Measurements from ENCODE around the gene CACNG6.

The CACNG6 gene

DNA sequence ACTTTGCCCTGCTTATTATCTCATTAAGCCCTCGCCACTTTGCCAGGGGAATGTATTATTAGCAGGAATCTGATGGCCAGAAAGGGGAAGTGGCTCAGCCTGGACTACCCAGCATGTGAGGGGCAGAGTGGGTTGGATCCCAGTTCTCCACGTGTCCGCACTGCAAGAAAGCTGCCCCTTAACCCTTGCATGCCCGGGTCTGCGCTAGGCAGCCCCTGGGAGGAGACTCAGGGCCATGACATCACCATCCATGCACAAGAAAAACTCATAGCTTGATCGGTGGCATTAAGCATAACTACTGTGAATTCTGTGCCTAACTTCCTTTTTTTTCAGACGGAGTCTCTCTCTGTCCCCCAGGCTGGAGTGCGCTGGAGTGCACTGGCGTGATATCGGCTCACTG lies 19.8 kb upstream of the CACNG6 start:
- no peak for DNase-seq

DNA sequence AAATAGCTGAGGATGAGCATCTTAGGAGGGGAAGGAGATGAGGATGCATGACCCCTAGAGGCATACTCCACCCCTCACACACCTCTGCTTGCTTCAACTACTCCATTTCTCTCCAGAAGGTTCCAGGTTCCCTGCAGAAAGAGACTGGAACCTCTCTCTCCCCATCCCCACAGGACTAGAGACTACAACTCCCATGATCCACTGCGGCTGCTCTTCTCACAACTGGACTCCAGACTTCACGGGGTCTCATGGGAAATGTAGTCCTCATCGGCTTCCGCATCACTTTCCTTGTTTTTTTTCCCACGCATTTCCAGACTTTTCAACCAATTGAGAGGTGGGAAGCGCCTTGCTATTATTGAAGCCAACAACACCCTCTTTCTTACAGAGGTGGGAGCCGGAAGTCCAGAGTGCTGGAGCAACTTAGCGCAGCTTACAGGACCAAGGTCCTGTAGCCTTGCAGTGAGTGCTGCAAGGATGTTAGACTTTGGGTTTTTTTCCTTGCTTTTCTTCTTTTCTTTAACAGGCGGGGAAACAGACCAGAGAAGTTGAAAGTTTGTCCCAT lies 13.9 kb upstream of the CACNG6 start:
- peak; percentile 11 for DNase-seq

DNA sequence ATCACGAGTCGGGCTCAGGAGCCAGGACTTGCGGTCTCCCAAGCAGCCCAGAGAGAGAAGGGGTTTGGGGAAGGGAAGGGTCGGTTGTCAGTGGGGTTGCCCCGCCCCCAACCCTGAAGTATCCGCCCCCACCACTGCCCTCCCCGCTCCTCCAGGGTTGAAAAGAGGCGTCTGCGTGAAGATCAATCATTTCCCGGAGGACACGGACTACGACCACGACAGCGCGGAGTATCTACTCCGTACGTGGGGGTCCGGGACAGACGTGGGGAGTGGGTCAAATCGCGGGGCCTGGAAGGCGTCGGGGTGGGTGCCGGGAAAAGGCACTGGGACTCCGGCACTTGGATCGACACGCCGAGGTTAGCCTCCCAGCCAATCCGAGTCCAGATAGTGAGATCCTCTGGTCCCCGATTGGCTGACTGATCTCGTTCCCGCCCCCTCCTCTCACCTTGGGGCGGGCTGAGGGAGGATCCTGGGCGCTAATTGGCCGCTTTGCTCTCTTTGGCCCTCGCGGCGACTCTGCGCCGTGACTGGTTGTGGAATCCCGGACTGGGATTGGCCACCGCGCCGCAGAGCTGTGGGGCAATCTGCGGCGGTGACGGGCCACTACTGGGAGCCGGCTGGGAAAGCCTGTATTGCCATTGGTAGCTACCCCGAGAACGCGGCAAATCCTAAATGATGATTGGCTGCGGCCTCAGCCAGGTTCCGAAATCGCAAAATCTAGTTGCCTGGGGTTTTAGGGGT lies 13.3 kb upstream of the CACNG6 start:
- no peak for DNase-seq

DNA sequence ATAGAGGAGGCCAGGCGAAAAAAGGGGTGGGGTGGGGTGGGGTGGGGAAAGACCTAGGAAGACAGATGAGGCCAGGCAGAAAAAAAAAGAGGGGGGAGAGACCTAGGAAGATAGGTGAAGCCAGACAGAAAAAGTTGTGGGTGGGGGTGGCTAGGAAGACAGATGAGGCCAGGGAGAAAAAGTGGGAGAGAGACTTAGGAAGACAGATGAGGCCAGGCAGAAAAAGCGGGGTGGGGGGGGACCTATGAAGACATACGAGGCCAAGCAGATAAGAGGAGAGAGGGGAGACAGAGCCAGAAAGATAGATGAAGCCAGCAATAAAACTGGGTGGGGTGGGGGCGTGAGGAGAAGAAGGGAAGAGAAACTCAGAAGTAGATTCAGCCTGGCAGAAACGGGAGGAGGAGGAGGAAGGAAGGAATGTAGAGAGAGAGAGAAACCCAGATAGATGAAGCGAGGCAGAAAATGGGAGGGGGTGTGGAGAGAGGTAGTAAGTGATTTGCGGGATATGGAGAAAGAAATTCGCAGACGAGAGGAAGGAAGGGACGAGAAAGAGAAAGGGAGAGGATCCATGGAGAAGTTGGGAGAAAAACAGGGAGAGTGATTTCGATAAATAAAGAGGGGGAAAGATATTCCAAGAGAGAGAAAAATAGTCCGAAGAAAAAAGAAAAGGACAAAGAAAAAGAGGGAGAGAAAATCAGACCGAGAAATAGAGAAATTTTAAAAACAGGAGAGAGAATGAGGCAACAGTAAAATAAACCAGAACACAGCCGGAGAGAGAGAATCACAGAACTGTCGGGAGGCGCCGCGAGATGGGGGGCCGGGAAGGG lies 12.2 kb upstream of the CACNG6 start:
- DNase-seq, result no peak

DNA sequence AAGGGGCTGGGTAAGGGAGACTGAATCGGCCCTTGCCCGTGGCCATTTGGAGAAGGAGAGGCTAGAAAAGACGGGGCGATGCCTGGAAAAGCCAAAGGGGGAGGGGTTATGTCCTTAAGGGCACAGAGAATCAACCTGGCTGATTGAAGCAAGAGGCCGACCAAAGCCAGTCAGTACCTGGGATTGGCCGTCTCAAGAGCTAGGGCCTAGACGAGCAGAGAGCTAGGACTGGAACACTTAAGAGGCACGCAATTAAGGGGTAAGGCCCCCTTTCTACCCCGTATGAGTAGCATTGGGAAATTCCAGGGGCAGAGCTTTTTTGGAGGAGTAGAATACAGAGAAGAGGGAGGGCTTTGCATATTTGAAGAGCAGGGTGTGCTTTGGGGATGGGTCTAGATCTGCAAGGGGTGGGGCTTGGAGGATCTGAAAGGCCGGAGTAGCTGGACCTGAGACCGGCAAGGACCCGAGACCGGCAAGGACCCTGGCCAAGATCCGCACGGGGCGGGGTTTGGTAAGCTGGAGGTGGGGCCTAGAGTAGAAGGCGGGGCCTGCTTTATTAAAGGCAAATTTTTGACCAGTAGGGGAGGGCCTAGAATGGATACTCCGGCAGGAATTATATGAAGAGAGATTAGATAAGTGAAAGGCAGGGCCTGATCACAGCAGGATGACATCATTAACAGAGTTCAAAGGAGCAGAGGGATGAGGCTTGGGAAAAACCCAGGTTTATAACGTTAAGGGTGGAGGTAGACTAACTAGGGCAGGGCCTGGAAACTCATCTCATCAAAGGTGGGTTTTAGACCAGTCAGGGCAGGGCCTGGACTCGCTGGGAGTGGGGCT lies 10.7 kb upstream of the CACNG6 start:
- no peak for DNase-seq

DNA sequence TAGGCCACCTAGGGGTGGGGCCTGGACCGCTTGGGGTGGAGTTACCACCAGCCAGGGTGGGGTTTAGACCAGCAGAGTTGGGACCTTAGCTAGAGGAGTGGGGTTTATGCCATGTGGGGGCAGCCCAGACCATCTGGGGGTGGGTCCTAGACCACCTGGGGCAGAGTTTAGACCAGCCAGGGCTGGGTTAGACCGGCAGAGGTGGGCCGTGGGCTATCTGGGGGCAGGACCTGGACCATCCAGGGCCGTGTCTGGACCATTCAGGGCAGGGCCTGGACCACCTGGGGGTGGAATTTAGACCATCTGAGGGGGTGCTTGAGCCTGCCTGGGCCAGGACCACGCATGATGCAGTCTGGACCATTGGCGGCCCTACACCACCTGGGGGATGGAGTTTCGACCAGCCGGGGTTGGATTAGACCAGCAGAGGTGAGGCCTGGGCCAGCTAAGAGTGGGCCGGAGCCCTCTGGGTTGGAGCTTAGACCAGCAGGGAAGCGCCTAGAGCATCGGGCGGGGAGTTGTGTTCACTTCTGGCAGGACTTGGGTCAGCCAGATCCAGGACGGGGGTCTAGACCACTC lies 10.0 kb upstream of the CACNG6 start:
- no peak for DNase-seq

DNA sequence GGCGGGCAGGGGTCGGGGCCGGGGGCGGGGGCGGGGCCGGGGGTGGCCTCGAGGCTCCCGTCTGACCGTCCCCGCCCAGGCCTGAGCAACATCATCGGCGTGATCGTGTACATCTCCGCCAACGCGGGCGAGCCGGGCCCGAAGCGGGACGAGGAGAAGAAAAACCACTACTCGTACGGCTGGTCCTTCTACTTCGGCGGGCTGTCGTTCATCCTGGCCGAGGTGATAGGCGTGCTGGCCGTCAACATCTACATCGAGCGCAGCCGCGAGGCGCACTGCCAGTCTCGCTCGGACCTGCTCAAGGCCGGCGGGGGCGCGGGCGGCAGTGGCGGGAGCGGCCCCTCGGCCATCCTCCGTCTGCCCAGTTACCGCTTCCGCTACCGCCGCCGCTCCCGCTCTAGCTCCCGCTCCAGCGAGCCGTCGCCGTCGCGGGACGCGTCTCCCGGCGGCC lies 9.4 kb upstream of the CACNG6 start:
- DNase-seq, result no peak

DNA sequence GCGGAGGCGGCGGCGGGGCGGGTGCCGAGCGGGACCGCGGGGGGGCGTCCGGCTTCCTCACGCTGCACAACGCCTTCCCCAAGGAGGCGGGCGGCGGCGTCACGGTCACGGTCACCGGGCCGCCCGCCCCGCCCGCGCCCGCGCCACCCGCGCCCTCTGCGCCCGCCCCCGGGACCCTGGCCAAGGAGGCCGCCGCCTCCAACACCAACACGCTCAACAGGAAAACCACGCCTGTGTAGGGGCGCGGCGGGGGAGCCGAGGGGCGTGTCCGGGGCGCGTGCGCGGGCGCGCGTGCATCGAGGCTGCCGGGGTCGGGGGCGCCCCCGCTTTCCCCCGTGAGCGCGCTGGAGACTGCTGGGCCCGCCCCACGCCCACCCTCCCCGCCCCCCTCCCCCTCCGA lies 8.8 kb upstream of the CACNG6 start:
- no peak for DNase-seq

DNA sequence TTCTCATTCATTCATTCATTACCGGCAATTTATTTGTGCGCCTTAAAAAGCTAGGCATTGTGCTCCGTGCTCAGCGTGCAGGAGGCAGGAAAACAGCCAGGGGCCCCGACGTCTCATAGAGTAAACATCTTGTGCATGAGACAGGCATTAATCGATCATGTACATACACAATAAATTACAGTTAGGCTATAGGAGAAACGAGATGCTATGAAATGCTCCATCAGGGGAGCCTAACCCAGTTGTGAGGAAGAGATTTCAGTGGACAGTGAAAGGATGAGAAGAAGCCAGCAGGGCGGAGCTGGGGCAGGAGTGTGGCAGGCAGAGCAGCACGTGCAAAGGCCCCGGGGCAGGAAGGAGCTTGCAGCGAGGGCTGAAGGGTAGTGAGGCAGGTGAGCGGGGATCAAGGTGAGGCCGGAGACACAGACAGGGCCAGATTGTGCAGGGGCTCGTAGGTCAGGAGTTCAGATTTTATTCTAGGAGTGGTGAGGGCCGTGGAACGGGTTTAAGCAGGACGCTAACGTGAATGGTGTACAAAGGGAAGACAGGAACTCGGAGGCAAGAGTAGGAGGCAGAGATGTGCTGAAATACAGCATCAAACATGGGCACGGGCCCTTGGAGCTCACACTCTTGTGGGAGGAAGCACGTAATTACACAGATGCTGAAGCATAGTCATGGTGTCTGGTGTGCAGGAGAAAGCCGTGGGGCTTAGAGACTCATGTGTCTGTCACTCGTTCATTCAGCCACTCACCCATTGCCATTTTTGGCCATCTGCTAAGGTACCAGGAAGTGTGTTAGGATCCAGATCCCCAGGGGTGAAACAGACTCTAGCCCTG lies 7.8 kb upstream of the CACNG6 start:
- no peak for DNase-seq

DNA sequence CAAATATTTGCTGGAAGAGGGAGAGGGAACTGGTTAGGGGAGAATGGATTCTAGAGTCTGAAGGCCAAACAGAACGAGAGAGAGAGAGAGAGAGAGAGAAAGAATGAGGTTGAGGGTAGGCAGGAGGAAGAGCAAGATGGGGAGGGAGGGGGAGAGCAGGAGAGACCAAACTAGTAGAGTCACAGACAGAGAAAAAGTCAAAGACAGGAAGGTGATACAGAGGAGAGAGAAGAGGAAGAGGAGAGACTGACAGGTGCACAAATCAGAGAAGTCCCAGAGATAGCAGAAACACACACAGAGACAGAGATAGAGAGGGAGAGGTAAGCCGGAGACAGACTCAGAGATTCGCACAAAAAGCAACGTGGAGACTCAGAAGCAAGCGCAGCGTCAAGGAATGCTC lies 5.6 kb upstream of the CACNG6 start:
- DNase-seq, result no peak

DNA sequence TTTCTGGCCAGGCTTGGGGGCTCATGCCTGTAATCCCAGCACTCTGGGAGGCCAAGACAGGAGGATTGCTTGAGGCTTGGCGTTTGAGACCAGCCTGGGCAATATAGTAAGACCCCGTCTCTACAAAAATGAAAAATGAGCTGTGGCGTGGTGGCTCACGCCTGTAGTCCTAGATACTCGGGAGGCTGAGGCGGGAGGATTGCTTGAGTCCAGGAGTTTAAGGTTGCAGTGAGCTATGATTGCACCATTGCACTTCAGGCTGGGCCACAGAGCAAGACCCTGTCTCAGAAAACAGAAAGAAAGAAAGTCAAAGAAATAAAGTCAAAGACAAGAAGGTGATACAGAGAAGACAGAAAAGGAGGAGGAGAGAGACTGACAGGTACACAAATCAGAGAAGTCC lies 2.5 kb upstream of the CACNG6 start:
- no peak for DNase-seq

DNA sequence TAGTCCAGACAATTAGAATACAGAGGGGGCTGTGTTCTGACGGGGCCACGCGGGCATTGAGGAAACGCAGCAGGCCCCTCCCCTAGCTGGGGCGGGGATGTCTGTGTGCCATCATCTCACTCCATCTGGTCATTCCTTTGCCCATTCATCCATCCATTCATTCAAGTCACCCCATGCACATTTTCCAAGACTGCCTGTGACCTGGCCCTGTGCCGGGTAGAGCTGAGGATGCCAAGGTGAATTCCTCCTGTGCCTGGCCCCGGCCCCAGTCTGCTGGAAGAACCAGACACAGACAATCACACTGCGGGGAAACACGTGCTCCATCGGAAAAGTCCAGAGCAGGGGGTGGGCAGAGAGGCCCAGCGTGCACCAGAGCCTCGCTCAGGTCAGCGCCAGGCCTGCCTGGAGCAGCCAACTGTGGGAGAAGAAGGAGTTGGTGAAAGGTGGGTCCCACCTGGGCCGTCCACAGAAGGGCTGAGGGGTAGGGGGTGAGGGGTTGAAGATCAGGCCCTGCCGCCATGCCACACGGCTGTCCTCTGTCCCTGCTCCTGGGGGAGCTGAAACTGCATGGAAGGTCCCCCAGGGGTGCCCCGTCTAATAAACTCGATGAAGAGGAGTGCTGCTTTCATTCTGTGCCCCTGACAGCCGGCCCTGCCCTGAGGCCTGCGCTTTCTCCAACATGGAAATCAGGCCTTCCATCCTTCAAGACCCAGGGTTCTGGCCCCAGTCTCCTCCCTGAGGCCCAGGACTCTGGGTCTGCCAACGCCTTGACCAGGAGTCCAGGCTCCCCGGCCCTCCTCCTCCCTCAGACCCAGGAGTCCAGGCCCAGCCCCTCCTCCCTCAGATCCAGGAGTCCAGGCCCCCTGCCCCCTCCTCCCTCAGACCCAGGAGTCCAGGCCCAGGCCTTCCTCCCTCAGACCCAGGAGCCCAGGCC lies 1.6 kb upstream of the CACNG6 start:
- no peak for DNase-seq

DNA sequence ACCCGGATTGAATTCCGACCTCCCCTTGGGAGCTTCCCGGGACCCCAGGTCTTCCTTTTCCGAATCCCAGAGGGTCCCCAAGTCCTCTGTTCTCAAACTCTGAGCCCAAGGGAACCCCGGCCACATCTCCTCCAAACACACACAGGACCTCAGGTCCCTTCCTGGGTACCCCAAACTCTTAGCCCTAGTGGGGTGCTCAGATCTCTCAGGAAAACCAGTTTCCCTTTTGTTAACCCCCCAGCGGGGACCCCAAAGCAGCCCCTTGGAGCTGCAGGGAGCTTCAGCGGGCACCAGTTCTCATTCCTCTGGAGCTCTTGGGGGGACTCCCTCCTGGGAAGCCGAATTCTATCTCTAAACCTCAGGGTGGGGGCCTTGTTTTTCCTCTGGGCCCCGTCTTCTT lies 774 bp downstream of the CACNG6 start:
- no peak for DNase-seq

DNA sequence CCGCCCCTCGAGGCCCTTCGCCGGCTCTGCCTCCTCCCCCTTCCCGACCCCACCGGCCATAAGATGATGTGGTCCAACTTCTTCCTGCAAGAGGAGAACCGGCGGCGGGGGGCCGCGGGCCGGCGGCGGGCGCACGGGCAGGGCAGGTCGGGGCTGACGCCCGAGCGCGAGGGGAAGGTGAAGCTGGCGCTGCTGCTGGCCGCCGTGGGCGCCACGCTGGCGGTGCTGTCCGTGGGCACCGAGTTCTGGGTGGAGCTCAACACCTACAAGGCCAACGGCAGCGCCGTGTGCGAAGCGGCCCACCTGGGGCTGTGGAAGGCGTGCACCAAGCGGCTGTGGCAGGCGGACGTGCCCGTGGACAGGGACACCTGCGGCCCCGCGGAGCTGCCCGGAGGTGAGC lies 1.4 kb downstream of the CACNG6 start:
- DNase-seq, result no peak

DNA sequence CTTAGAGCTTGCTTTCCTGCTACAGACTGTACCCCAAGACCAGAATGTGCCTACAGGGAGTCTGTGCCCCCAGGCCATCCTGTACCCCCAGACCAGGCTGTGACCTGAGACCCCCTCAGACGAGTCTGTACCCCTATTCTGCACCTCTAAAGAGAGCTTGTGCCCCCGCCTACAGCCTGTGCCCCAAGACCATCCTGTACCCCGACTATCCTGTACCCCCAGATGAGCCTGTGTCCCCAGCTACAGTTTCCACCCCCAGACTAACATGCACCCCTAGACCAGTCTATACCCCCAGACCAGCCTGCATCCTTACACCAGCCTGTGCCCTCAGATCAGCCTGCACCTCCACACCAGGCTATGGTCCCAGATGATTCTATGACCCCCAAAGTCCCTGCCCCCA lies 2.0 kb downstream of the CACNG6 start:
- no peak for DNase-seq

DNA sequence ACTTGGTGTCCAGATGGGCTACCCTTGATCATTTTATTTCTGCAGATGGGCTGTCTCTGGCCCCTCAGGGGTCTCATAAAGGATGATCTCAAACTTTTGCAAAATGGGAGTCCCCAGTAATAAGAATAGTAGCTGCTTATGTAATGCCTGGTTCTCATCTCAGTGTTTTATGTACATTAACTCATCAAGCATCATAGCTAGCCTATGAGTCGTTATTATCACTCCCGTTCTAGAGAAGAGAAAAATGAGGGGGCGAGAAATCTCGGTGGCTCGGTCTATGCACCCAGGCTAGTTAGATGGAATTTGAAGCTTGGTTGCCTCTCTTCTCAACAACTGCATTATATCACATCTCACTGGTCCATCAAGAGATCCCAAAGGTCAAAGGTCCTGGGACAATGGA lies 3.4 kb downstream of the CACNG6 start:
- no peak for DNase-seq

DNA sequence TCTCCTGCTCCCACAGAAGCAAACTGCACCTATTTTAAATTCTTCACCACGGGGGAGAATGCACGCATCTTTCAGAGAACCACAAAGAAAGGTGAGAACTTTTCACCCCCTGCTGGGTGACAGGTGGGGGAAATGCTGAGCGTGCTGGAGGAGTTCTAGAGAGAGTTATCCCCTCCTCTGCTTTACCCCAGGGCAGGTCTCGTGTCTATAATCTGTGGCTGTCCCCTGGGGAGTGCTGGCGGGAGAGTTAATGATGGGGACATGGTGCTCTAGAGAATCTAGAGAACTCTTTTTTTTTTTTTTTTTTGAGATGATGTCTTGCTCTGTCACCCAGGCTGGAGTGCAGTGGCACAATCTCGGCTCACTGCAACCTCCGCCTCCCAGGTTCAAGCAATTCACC lies 6.8 kb downstream of the CACNG6 start:
- DNase-seq, result no peak

DNA sequence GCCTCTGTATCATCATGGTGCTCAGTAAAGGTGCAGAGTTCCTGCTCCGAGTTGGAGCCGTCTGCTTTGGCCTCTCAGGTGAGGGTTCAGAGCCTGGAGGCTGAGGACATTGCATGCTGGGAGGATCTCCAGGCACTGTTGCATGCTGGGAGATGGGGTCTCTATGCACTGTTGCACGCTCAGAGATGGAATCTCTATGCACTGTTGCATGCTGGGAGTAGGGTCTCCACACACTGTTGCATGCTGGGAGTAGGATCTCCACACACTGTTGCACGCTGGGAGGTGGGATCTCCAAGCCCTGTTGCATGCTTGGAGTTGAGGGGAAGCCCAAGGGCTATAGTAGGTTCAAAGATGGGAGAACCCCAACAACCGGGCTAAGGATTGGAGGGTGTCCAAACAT lies 8.3 kb downstream of the CACNG6 start:
- DNase-seq, result no peak

DNA sequence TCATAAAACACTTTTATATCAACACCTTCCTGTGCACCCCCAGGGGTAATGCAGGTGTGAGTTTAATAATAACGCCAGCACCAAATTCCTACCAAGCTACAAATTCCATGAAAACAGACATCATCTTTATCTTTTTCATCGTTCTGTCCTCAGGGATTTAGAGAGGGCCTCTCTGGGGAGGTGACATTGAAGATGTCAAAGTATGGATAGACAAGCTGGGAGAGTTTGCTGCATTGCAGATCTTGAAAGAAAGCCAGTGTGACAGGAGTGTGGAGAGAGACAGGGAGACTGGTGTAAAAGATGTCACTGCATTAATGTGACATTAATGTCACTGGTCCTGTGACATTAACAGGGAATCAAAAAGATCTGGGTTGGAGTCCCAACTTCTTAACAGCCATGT lies 10.1 kb downstream of the CACNG6 start:
- no peak for DNase-seq

DNA sequence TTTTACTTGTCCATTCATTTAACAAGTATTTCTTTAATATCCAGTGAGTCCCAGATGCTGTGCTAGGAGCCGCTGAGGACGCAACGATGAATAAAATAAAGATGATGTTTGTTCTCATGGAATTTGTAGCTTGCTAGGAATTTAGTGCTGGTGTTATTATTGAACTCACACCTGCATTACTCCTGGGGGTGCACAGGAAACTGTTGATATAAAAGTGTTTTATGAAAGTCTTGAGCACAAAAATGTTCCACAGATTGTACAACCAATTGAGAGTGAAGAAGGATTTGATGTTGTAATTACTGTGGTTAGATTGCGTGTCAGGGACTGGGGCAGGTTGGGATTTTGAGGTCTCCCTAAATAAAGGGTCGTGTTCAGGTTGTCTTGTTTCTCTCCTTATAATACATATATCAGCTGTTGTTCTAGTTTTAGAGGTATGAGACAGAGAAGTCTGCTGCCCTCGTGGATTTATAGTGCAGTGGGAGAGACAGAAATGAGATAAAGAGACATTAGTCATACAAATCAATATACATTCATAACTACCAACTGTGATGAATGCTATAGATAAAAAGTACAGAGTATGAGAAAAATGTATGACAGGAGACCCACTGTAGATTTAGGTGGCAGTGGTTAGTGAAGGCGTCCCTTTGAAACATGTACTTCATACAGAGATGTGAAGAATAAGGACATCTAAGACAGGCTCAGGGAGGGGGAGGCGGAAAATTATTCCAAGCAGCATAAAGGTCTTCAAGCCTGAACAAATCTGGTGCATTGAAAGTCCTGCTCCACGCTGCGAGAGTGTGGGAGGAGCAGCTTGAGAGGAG lies 11.3 kb downstream of the CACNG6 start:
- no peak for DNase-seq

Measured in NCI-H2029 (cell line).